HCT116 (cell line): ENCODE results near the gene OGFOD2. TPM values are rescaled to one million over a fixed set of nuclear protein-coding genes. Genes with fewer than 3 reads are reported as not detected.

Source experiments
- ATAC-seq: fragments of 200-7000 bp; cut with Tn5 transposase; 2 replicates; pipeline ENCODE4 v1.9.1; 2020; ENCODE audit warnings: mild to moderate bottlenecking, moderate library complexity
- BruUV-seq: library from RNA; stranded (reverse); fragments of 400-500 nt; replicated peaks from 2 replicates; lab custom pipeline; 2021; lab: Mats Ljungman, UMichigan
- CTCF ChIA-PET: fragments of 300-600 bp; sonication (Branson Sonifier 250); formaldehyde crosslinking; loops from one replicate; lab custom pipeline; 2021; ENCODE audit warnings: antibody characterized with exemption; lab: Charles Lee
- POLR2A ChIA-PET: fragments of 300-600, 350-600 bp; sonication (Branson Sonifier 250); formaldehyde crosslinking; loops from one replicate; lab custom pipeline; 2021; ENCODE audit warnings: antibody characterized with exemption; lab: Charles Lee
- RAD21 ChIA-PET, 2 experiments: fragments of 300-600 bp; sonication (Branson Sonifier 250); formaldehyde crosslinking; loops; one replicate each; lab custom pipeline; 2023; ENCODE audit warnings: low total read pairs in 2 of 2; ENCODE audit not compliant: uncharacterized antibody in 2 of 2, unreplicated experiment in 2 of 2, low non-redundant PET in 1 of 2; lab: Charles Lee
- DNase-seq: peaks from one replicate; pipeline ENCODE4 v3.0.0-alpha.2; 2010; ENCODE audit warnings: low read depth, low spot score
- H2AFZ ChIP-seq: fragments of 200-600 bp; shearing (Covaris generic), sonication (generic); 2 replicates; pipeline ENCODE4 v1.6.1; 2017; ENCODE audit warnings: low read depth, mixed run types, mixed read lengths, antibody characterized with exemption, low read length; ENCODE audit not compliant: poor library complexity, severe bottlenecking
- H3K27ac ChIP-seq: 2 replicates; pipeline ENCODE4 v1.5.1; 2012; ENCODE audit warnings: low read depth, low read length
- H3K27me3 ChIP-seq: fragments of 200-600 bp; sonication (generic); 2 replicates; pipeline ENCODE4 v1.6.1; 2016; ENCODE audit warnings: mixed run types, low read length, mixed read lengths; ENCODE audit not compliant: insufficient read depth
- H3K36me3 ChIP-seq, 2 experiments: fragments of 200-500 bp in 1 of 2; fragments of 200-600 bp in 1 of 2; sonication (Bioruptor generic) in 1 of 2; sonication (generic) in 1 of 2; 2 replicates each; pipeline versions ENCODE4 v1.5.1 to v1.6.1; 2014 to 2016; ENCODE audit warnings: low read length in 2 of 2, inconsistent platforms in 1 of 2, mixed read lengths in 1 of 2, mixed run types in 1 of 2; ENCODE audit not compliant: insufficient read depth in 2 of 2, control insufficient read depth in 1 of 2
- H3K4me1 ChIP-seq, 2 experiments: fragments of 200-600 bp in 1 of 2; sonication (generic) in 1 of 2; 2 replicates each; pipeline versions ENCODE4 v1.5.1 to v1.6.1; 2012 to 2017; ENCODE audit warnings: low read length in 2 of 2, inconsistent platforms in 1 of 2, mild to moderate bottlenecking in 1 of 2, mixed read lengths in 1 of 2, mixed run types in 1 of 2, moderate library complexity in 1 of 2; ENCODE audit not compliant: insufficient read depth in 2 of 2, control insufficient read depth in 1 of 2
- H3K4me2 ChIP-seq: fragments of 200-600 bp; sonication (generic); 2 replicates; pipeline ENCODE4 v1.6.1; 2017; ENCODE audit warnings: mixed run types, low read length, mixed read lengths
- H3K4me3 ChIP-seq, 2 experiments: fragments of 200-600 bp in 1 of 2; sonication (generic) in 1 of 2; replicated peaks in 1 of 2; 2 replicates each; pipeline ENCODE4 v1.5.1; 2011 to 2016; ENCODE audit warnings: low read length in 2 of 2, control low read depth in 1 of 2, low read depth in 1 of 2, mild to moderate bottlenecking in 1 of 2, mixed read lengths in 1 of 2, mixed run types in 1 of 2
- H3K79me2 ChIP-seq: fragments of 200-600 bp; sonication (generic); 2 replicates; pipeline ENCODE4 v1.6.1; 2017; ENCODE audit warnings: mild to moderate bottlenecking, mixed run types, low read length, moderate library complexity, mixed read lengths; ENCODE audit not compliant: insufficient read depth
- H3K9ac ChIP-seq: fragments of 200-600 bp; sonication (generic); 2 replicates; pipeline ENCODE4 v1.6.1; 2016; ENCODE audit warnings: low read length, mixed read lengths
- H3K9me2 ChIP-seq: fragments of 200-600 bp; sonication (generic), shearing (Covaris generic); 2 replicates; pipeline ENCODE4 v1.6.1; 2017; ENCODE audit warnings: mixed run types, mild to moderate bottlenecking, moderate library complexity; ENCODE audit not compliant: insufficient read depth
- H3K9me3 ChIP-seq, 2 experiments: fragments of 200-500 bp in 1 of 2; fragments of 200-600 bp in 1 of 2; sonication (Bioruptor generic) in 1 of 2; sonication (generic) in 1 of 2; 2 replicates each; pipeline ENCODE4 v1.6.1; 2014 to 2017; ENCODE audit warnings: low read length in 2 of 2, mixed read lengths in 2 of 2, inconsistent platforms in 1 of 2, low read depth in 1 of 2, mild to moderate bottlenecking in 1 of 2, mixed run types in 1 of 2, moderate library complexity in 1 of 2; ENCODE audit not compliant: control insufficient read depth in 1 of 2, insufficient read depth in 1 of 2
- H4K20me1 ChIP-seq: fragments of 200-600 bp; sonication (generic), shearing (Covaris generic); 2 replicates; pipeline ENCODE4 v1.6.1; 2017; ENCODE audit warnings: mixed run types, mild to moderate bottlenecking, moderate library complexity; ENCODE audit not compliant: insufficient read depth
- ATF3 ChIP-seq: IDR thresholded peaks from 2 replicates; pipeline ENCODE4 v1.6.1; 2012
- ELF1 ChIP-seq: IDR thresholded peaks from 2 replicates; pipeline ENCODE4 v1.6.1; 2012; ENCODE audit warnings: low read depth, borderline replicate concordance
- EZH2phosphoT487 ChIP-seq: fragments of 200-600 bp; IDR thresholded peaks from 2 replicates; pipeline ENCODE4 v1.6.1; 2018; ENCODE audit warnings: antibody characterized with exemption, borderline replicate concordance
- YY1 ChIP-seq: IDR thresholded peaks from 2 replicates; pipeline ENCODE4 v1.6.1; 2011; ENCODE audit warnings: low read length, low read depth, moderate library complexity, mild to moderate bottlenecking; ENCODE audit not compliant: insufficient replicate concordance; ENCODE audit errors: extremely low read depth
- intact Hi-C: fragments of 100-400 bp; cut with micrococcal nuclease; formaldehyde crosslinking; loops from 2 replicates; pipeline ENCODE4 v1.10.0; 2022
- total RNA-seq: library from RNA; stranded (reverse); gene quantifications from one replicate; pipeline ENCODE4 v1.2.1, GENCODE V29; 2021; ENCODE audit not compliant: unreplicated experiment
- TF ChIP-seq, protein P1 (sequence below): IDR thresholded peaks from 2 replicates; pipeline ENCODE4 v1.6.1; 2012; ENCODE audit warnings: low read depth
- TF ChIP-seq, protein P2 (sequence below), 3 experiments: fragments of 200-600 bp in 1 of 3; sonication (generic) in 1 of 3; IDR thresholded peaks in 2 of 3; conservative IDR thresholded peaks in 1 of 3; 2 replicates each; pipeline ENCODE4 v1.5.1; 2012 to 2017; ENCODE audit warnings: low read depth in 2 of 3, low read length in 2 of 3, antibody characterized with exemption in 1 of 3, borderline replicate concordance in 1 of 3, control low read depth in 1 of 3, mild to moderate bottlenecking in 1 of 3, mixed read lengths in 1 of 3, mixed run types in 1 of 3, moderate library complexity in 1 of 3; ENCODE audit not compliant: insufficient read depth in 1 of 3

OGFOD2 gene
- total RNA-seq, 1 experiment from 2014 or later = 29.5 TPM

DNA sequence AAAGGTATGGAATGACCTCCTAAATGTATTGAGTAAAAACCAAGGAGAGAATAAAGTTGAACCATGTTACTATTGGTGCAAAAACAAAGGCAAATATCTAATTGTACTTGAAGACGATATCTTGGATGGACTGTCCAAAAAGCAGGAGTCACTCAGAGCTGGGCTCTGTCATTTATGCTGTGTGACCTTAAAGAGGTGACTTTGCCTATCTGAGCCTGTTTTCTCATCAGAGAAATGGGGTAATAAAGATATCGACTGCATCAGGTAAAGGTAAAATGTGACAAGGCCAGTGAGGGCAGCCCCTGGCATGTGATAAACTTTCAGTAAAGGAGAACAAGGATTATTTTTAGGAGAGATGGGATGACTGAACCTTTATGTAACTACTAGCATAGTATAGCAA lies 6.9 kb upstream of the OGFOD2 start:
- Histone ChIP-seq H3K9me2 (no peaks in the 10 kb centered on the region), H3K36me3 (no peaks in the 10 kb centered on the region), H3K9ac (no peak overlapping the region), H3K9me3 (no peaks in the 10 kb centered on the region), H4K20me1 (no peaks in the 10 kb centered on the region), H2AFZ (no peak overlapping the region), H3K27ac (no peak overlapping the region), H3K27me3 (no peaks in the 10 kb centered on the region), H3K4me1 (peaks cover 20 to 34% of the 10 kb centered on the region in 2 experiments), H3K4me2 (no peak overlapping the region), H3K79me2 (no peaks in the 10 kb centered on the region), H3K4me3 (no peak overlapping the region)
- ATAC-seq = no peak
- ChIA-PET CTCF (no interaction called here), POLR2A (no interaction called here), RAD21 (no interaction called here)
- DNase-seq = no peak
- TF ChIP-seq EZH2phosphoT487 (no peak), ATF3 (no peak), YY1 (no peak), ELF1 (no peak)
- TF ChIP-seq, protein P1, sequence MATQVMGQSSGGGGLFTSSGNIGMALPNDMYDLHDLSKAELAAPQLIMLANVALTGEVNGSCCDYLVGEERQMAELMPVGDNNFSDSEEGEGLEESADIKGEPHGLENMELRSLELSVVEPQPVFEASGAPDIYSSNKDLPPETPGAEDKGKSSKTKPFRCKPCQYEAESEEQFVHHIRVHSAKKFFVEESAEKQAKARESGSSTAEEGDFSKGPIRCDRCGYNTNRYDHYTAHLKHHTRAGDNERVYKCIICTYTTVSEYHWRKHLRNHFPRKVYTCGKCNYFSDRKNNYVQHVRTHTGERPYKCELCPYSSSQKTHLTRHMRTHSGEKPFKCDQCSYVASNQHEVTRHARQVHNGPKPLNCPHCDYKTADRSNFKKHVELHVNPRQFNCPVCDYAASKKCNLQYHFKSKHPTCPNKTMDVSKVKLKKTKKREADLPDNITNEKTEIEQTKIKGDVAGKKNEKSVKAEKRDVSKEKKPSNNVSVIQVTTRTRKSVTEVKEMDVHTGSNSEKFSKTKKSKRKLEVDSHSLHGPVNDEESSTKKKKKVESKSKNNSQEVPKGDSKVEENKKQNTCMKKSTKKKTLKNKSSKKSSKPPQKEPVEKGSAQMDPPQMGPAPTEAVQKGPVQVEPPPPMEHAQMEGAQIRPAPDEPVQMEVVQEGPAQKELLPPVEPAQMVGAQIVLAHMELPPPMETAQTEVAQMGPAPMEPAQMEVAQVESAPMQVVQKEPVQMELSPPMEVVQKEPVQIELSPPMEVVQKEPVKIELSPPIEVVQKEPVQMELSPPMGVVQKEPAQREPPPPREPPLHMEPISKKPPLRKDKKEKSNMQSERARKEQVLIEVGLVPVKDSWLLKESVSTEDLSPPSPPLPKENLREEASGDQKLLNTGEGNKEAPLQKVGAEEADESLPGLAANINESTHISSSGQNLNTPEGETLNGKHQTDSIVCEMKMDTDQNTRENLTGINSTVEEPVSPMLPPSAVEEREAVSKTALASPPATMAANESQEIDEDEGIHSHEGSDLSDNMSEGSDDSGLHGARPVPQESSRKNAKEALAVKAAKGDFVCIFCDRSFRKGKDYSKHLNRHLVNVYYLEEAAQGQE = no peak
- TF ChIP-seq, protein P2, sequence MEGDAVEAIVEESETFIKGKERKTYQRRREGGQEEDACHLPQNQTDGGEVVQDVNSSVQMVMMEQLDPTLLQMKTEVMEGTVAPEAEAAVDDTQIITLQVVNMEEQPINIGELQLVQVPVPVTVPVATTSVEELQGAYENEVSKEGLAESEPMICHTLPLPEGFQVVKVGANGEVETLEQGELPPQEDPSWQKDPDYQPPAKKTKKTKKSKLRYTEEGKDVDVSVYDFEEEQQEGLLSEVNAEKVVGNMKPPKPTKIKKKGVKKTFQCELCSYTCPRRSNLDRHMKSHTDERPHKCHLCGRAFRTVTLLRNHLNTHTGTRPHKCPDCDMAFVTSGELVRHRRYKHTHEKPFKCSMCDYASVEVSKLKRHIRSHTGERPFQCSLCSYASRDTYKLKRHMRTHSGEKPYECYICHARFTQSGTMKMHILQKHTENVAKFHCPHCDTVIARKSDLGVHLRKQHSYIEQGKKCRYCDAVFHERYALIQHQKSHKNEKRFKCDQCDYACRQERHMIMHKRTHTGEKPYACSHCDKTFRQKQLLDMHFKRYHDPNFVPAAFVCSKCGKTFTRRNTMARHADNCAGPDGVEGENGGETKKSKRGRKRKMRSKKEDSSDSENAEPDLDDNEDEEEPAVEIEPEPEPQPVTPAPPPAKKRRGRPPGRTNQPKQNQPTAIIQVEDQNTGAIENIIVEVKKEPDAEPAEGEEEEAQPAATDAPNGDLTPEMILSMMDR (IDR thresholded peaks at IDR 0.05 in 2 of 3, conservative IDR thresholded peaks at IDR 0.05 in 1 of 3; ENCODE audit: borderline replicate concordance in 1 of 3, insufficient read depth in 1 of 3, low read depth in 2 of 3, low read length in 2 of 3) = no peak
- intact Hi-C loops = no loop called here
- BruUV-seq = no TSS peak
